Adipocyte (in vitro differentiated cells): ENCODE results near the gene C6orf58.
A peak's percentile ranks its signal among the peaks of the same experiment; 100 is the strongest.

ENCODE experiments used
- DNase-seq: peaks from one replicate; pipeline ENCODE4 v3.0.0-alpha.2; 2015; ENCODE audit warnings: low read depth
- H3K27me3 ChIP-seq: replicated peaks from 2 replicates; pipeline ENCODE4 v1.7.0; 2013; ENCODE audit warnings: mild to moderate bottlenecking, low read length, moderate library complexity; ENCODE audit not compliant: control insufficient read depth, insufficient read depth
- H3K36me3 ChIP-seq: 2 replicates; pipeline ENCODE4 v1.7.0; 2013; ENCODE audit warnings: low read length, mild to moderate bottlenecking, moderate library complexity; ENCODE audit not compliant: control insufficient read depth, insufficient read depth, severe bottlenecking
- H3K4me1 ChIP-seq: 2 replicates; pipeline ENCODE4 v1.7.0; 2013; ENCODE audit warnings: mild to moderate bottlenecking, low read length, moderate library complexity; ENCODE audit not compliant: control insufficient read depth, insufficient read depth
- H3K4me3 ChIP-seq: 2 replicates; pipeline ENCODE4 v1.7.0; 2013; ENCODE audit warnings: mild to moderate bottlenecking, low read length, moderate library complexity
- H3K9ac ChIP-seq: 2 replicates; pipeline ENCODE4 v1.7.0; 2013; ENCODE audit warnings: mild to moderate bottlenecking, low read length, moderate library complexity
- H3K9me3 ChIP-seq: 2 replicates; pipeline ENCODE4 v1.7.0; 2013; ENCODE audit warnings: mild to moderate bottlenecking, low read length, moderate library complexity; ENCODE audit not compliant: control insufficient read depth

Gene C6orf58

GRCh38 chr6:127566119-127566518 lies 10.9 kb upstream of the C6orf58 start:
- H3K27me3 ChIP-seq = no peaks in the 10 kb centered on the region
- H3K9ac ChIP-seq = no peak overlapping the region
- no peak for DNase-seq
- H3K4me1 ChIP-seq = peaks cover 5% of the 10 kb centered on the region
- H3K4me3 ChIP-seq = no peak overlapping the region
- H3K36me3 ChIP-seq = no peaks in the 10 kb centered on the region
- no peaks in the 10 kb centered on the region for H3K9me3 ChIP-seq

DNA sequence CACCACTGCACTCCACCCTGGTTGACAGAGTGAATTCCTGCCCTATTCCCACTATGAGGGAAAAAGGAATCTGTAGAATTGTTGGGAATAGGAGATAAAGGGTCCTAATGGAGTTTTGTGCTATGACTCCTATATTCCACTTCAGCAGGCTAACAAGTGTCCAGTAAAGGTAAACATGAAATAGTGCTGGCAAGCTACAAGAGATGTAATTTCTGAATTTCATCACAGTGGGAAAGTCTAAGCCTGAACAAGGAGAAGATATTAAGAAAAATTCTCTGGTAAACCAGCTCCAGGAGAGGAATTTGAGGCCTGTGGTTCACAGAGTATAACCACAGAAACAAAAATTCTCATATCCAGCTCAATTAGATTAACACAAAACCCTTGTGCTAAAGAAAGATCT lies 10.3 kb upstream of the C6orf58 start:
- peak; percentile 63 for DNase-seq
- no peak overlapping the region for H3K9ac ChIP-seq
- no peaks in the 10 kb centered on the region for H3K36me3 ChIP-seq
- no peaks in the 10 kb centered on the region for H3K27me3 ChIP-seq
- H3K4me3 ChIP-seq = no peak overlapping the region
- peaks cover 7% of the 10 kb centered on the region for H3K4me1 ChIP-seq
- H3K9me3 ChIP-seq = no peaks in the 10 kb centered on the region

DNA sequence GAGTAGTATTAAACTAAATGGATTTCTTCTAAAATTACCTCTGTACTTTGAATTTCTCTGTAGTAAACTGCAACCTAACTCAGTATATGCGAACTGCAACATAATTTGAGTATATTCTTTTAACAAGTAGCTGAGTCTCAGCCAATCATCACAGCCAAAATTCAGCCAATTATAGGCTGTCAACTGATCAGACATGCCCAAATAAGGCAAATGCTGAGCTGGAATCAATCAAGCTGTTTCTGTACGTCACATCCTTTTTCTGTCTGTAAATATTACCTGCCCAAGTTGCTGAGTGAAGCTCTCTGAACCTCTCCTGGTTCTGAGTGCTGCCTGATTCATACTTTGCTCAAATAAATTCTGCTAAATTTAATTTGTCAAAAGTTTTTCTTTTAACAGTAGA lies 9.5 kb upstream of the C6orf58 start:
- Histone ChIP-seq H3K4me3 (no peak overlapping the region), H3K9me3 (no peaks in the 10 kb centered on the region), H3K27me3 (no peaks in the 10 kb centered on the region), H3K9ac (no peak overlapping the region), H3K4me1 (peaks cover 7% of the 10 kb centered on the region), H3K36me3 (no peaks in the 10 kb centered on the region)
- DNase-seq = no peak

DNA sequence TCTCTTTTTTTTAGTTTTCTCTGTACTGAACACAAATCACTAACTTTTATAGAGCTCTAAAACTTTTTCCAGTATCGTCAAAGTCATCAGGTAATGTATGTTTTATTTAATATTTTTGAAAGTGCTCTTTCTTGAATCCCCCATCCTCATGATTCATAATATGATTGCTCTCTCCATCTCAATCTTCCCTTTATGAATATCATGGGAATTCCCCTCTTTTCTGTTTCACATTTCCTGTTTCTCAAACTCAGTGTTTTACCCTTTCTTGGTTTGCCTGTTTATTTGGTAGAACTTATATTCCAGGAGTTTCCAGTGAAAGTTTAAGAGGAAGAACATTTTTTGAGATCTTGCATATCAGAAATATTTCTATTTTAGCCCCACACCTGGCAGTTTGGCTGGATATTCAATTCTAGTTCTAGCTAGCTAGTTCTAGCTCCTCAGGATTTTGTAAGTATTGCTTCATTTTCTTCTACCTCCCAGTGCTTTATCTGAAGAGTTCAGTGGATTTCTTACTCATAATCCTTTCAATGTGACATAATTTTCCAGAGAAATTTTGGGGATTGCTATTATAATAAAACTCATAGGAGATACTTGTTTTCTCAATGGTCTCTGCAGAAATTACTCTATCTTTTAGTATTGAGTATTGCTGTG lies 6.1 kb upstream of the C6orf58 start:
- no peaks in the 10 kb centered on the region for H3K9me3 ChIP-seq
- no peak overlapping the region for H3K9ac ChIP-seq
- no peaks in the 10 kb centered on the region for H3K36me3 ChIP-seq
- DNase-seq = peak; percentile 27
- H3K4me1 ChIP-seq = peaks cover 7% of the 10 kb centered on the region
- H3K27me3 ChIP-seq = no peaks in the 10 kb centered on the region
- no peak overlapping the region for H3K4me3 ChIP-seq

- DNase-seq = no peak
- H3K4me3 ChIP-seq = no peak overlapping the region
- no peaks in the 10 kb centered on the region for H3K36me3 ChIP-seq
- H3K27me3 ChIP-seq = no peaks in the 10 kb centered on the region
- H3K9ac ChIP-seq = no peak overlapping the region
- no peaks in the 10 kb centered on the region for H3K4me1 ChIP-seq
- H3K9me3 ChIP-seq = no peaks in the 10 kb centered on the region
Observed at GRCh38 chr6:127578900-127579299, 1.9 kb downstream of the C6orf58 start.

DNA sequence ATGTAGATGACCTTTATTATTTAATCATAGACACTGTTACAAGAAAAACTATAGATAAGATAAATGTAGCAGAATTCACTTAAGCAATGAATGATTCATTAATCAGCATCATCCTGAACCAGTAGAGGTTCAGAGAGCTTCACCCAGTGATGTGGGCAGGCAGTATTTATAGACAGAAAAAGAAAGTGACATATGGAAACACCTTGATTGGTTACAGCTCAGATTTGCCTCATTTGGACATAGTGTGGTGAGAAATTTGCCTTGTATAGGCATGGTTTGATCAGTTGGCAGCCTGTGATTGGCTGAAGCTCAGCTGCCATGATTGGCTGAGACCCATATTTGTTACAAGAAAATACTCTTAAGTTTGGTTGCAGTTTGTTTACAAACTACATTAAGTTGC lies 4.6 kb downstream of the C6orf58 start:
- no peak for DNase-seq
- no peaks in the 10 kb centered on the region for H3K36me3 ChIP-seq
- H3K27me3 ChIP-seq = no peaks in the 10 kb centered on the region
- H3K4me1 ChIP-seq = no peaks in the 10 kb centered on the region
- H3K9ac ChIP-seq = no peak overlapping the region
- no peak overlapping the region for H3K4me3 ChIP-seq
- H3K9me3 ChIP-seq = no peaks in the 10 kb centered on the region

GRCh38 chr6:127582777-127583462 lies 5.9 kb downstream of the C6orf58 start:
- no peak overlapping the region for H3K4me3 ChIP-seq
- no peaks in the 10 kb centered on the region for H3K27me3 ChIP-seq
- H3K4me1 ChIP-seq = no peaks in the 10 kb centered on the region
- peak; percentile 36 for DNase-seq
- no peaks in the 10 kb centered on the region for H3K9me3 ChIP-seq
- no peaks in the 10 kb centered on the region for H3K36me3 ChIP-seq
- H3K9ac ChIP-seq = no peak overlapping the region

DNA sequence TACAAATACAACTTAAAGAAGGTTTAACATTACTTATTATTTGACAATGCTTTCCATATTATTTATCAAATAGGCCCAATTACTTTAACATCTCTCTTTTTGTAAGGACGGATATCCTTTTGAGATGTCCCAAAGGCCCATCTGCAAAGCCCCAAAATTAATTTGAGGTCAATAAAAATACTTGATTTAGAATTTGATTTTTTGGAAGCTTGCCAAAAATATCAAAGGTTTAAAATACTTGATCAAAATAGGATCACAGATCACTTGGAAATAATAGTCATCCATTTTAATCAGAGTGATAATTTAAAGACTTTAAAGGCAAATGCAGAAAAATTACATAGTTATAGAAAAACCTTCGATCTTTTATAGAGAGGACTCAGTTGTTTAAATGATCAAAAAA lies 8.1 kb downstream of the C6orf58 start:
- Histone ChIP-seq H3K4me3 (no peak overlapping the region), H3K4me1 (no peaks in the 10 kb centered on the region), H3K27me3 (no peaks in the 10 kb centered on the region), H3K9ac (no peak overlapping the region), H3K36me3 (no peaks in the 10 kb centered on the region), H3K9me3 (no peaks in the 10 kb centered on the region)
- no peak for DNase-seq

- H3K9ac ChIP-seq = no peak overlapping the region
- H3K27me3 ChIP-seq = no peaks in the 10 kb centered on the region
- no peaks in the 10 kb centered on the region for H3K9me3 ChIP-seq
- DNase-seq = no peak
- no peaks in the 10 kb centered on the region for H3K36me3 ChIP-seq
- no peak overlapping the region for H3K4me3 ChIP-seq
- no peaks in the 10 kb centered on the region for H3K4me1 ChIP-seq
Observed at GRCh38 chr6:127586372-127586771, 9.4 kb downstream of the C6orf58 start.

DNA sequence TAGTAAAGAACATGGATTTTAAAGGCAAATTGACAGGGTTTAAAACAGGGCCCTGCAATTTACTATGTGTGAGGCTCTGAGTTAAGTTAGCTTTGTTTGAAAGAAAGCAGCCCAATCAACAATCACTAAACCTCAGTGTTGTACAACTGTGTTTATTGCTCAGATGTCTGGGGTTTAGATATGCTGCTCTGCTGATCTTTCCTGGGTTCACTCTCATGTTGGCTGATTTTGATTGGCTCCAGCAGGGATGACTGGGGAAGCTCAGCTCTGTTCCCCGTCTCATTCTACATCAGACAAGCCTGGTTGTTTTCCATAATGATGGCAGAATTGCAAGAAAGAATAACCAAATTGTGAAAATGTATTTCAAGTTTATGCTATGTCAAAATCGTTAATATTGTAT lies 10.9 kb downstream of the C6orf58 start:
- no peak for DNase-seq
- Histone ChIP-seq H3K4me1 (no peaks in the 10 kb centered on the region), H3K27me3 (no peaks in the 10 kb centered on the region), H3K36me3 (no peaks in the 10 kb centered on the region), H3K9me3 (no peaks in the 10 kb centered on the region), H3K4me3 (no peak overlapping the region), H3K9ac (no peak overlapping the region)

- no peak overlapping the region for H3K9ac ChIP-seq
- H3K27me3 ChIP-seq = no peaks in the 10 kb centered on the region
- no peaks in the 10 kb centered on the region for H3K36me3 ChIP-seq
- DNase-seq = no peak
- no peak overlapping the region for H3K4me3 ChIP-seq
- no peaks in the 10 kb centered on the region for H3K9me3 ChIP-seq
- no peaks in the 10 kb centered on the region for H3K4me1 ChIP-seq
Observed at GRCh38 chr6:127589135-127589534, 12.2 kb downstream of the C6orf58 start.

- DNase-seq = no peak
- Histone ChIP-seq H3K36me3 (no peaks in the 10 kb centered on the region), H3K9me3 (no peaks in the 10 kb centered on the region), H3K9ac (no peak overlapping the region), H3K4me1 (no peaks in the 10 kb centered on the region), H3K4me3 (no peak overlapping the region), H3K27me3 (no peaks in the 10 kb centered on the region)
Observed at GRCh38 chr6:127590344-127590743, 13.4 kb downstream of the C6orf58 start.
